Measurements from ENCODE around the gene PRR7. TPM values are rescaled to one million over a fixed set of nuclear protein-coding genes. Genes with fewer than 3 reads are reported as not detected.
"Not testable (repeated sequence)": the region's sequence is repeated elsewhere in the genome, so short reads cannot be mapped to it uniquely, and the experiment has no call there.

Gene PRR7
- total RNA-seq, 1 donor from 2014 or later, result 20.0 TPM

DNA sequence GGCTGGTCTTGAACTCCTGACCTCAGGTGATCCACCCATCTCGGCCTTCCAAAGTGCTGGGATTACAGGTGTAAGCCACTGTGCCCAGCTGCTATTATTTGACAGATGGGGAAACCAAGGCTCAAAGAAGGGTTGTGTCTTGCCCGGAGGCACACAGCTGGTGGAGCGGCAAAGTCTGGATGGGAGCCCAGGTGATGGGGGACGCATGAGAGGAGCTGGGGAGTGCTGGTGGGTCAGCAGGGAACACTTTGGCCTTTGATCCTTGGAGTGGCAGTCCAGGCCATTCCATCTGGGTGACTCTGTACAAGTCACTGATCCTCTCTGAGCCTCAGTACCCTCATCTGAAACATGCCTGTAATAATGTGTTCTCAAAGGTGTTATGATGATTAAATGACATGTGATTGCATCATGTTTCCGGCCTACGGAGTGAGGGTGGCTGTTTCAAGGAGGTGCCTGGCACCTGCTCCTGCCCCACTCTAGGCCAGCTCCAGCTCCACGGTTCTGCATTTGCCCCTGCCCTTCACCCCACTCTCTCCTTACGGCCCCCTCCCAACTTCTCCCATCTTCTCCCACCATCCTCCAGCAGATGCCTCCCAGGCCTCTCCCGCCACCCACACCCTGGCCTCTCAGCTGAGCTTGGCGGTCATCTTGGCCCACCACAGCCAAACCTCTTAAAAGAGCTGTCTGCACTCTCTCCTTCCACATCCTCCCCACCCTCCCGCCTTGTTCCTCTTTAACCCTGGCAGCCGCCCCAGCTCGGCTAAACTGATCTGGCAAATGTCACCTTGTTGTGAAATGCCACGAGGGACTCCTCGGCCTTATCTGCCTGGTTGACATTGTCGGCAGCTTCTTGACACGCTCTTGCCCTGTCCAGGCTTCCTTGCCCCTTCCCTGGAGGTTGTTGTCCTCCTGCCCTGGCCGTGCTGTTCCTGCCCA, 32.4 kb downstream of the PRR7 start:
- DNase-seq (ENCODE audit: extremely low read depth, low read depth, low spot score), result no peak

DNA sequence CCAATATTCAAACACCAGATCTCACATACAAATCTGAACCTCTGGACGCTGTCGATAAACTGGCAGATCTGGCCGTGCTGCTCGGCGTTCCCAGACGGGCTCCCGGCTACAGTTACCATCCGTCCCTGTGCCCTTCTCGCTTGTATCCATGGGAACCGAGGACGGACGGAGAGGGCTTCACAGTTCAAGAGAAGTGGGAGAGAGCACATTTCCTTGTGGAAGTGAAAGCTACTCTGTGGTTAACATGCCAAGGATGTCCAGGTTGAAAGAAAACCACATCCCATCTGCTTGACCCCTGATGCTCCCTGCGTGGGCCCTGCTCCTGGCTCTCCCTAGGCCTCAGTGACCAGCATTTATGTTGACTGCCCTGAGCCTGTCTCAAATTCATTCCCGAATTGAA, 33.2 kb downstream of the PRR7 start:
- DNase-seq (ENCODE audit: extremely low read depth, low read depth, low spot score), result no peak

DNA sequence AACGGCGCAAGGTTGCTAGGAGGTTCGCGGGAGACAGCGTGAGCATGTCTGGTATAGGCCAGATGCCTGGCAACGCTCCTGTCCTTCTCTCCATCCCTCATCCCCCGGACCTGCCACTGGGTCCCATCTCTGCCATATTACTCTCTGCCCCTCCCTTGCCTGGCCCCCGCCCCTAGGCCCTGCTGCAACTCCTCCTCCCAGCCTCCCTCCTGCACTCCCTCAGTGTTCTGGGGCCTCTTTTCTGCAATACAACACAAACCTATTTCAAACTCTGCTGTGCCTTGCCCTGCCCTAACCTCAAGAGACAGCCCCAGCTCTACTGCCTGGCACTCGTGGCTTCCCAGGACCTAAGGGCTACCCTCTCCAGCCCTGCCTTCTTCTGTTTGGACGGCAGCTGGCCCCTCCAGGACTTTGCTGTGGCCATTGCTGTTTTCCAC, 35.8 kb downstream of the PRR7 start:
- DNase-seq (ENCODE audit: extremely low read depth, low read depth, low spot score), result no peak

DNA sequence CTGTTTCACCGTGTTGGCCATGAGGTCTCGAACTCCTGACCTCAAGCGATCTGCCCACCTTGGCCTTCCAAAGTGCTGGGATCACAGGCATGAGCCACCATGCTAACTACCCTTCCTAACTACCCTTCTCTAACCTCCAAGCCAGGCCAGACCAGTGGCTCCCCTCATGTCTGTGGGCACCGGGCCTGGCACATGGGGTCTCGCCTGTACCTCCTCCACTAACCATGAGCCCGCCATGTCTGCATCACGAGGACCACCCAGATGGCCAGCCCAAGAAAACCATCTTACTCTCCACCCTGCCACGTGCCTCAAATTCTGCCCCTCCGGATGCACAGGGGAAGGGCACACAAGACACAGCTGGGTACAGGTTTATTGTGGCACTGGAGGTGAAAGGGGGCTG, 36.4 kb downstream of the PRR7 start:
- no peak for DNase-seq (ENCODE audit: extremely low read depth, low read depth, low spot score)

DNA sequence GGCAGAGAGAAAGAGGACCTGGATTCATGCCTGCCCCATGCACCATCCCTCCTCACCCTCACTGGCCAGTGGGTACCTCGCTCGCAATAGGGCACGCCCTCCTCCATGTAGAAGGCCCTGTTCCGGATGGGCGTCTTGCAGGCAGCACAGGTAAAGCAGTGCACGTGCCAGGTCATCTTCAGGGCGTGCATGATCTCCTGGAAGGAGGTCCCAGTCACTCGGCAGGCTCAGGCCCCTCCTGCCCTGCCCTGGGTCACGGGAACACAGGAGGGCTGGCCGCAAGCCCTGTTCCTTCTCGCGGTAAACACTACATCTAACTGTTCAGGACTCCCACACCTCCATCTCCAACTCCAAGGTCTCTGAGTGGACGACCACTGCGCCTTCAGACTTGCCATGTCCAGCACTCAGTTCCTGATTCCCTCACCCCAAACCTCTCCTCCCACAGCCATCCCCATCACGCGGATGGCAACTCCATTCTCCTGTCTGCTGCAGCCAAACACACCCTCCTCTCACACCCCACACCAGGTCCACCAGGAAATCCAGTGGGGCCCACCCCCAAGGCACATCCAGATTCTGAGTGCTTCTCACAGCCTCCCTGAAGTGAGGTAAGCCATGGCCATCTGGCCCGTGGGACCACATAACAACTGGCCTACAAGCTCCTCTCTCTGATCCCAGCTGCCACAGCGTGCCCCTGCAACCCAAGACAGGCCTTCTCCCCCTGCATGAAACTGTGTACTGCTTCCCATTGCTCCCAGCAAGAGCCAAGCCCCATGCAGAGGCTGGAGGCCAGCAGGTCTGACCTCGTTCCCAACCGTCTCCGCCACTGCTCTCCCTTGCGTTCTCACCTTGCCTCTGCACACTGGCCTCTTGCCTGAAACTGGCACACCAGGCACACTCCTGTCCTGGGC, 37.6 kb downstream of the PRR7 start:
- no peak for DNase-seq (ENCODE audit: extremely low read depth, low read depth, low spot score)

DNA sequence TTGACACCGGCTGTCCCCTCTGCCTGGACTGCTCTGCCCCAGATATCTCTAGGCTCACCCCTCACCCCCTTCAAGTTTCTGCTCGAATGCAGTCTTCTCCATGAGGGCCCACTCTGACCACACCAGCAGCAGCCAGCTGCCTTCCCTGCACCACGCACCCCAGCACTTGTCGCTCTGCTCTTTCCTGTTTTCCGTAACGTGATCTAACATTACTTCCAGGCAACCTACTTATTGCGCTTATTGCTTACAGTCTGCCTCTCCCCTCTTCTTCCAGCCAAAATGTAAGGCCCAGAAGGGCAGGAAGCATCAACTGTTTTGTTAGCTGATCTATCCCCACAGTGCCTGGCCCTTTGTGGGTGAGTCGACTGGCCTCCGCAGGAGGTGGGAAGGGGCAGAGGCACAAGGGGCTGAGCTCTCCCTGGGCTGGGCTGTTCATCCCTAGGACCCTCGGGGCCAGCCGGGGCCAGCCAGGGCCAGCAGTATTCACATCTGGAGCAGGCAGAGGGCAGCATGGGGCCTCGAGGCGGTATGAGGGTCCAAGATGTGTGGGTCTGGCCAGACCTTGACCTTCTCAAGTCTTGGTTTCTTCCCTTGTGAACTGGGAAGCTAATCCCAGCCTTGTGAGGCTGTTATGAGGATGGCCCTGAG, 38.4 kb downstream of the PRR7 start:
- DNase-seq (ENCODE audit: extremely low read depth, low read depth, low spot score), result no peak

DNA sequence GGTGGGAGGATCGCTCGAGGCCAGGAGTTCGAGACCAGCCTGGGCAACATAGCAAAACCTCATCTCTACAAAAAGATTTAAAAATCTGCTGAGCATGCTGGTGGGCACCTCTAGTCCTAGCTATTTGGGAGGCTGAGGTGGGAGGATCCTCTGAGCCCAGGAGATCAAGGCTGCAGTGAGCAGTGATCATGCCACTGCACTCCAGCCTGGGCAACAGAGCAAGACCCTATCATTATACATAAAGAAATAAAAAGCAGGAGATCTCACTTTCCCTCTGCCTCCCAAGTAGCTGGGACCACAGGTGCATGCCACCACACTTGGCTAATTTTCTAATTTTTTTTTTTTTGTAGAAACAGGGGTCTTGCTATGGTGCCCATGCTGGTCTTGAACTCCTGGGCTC, 39.1 kb downstream of the PRR7 start:
- not testable (repeated sequence) for DNase-seq (ENCODE audit: extremely low read depth, low read depth, low spot score)

DNA sequence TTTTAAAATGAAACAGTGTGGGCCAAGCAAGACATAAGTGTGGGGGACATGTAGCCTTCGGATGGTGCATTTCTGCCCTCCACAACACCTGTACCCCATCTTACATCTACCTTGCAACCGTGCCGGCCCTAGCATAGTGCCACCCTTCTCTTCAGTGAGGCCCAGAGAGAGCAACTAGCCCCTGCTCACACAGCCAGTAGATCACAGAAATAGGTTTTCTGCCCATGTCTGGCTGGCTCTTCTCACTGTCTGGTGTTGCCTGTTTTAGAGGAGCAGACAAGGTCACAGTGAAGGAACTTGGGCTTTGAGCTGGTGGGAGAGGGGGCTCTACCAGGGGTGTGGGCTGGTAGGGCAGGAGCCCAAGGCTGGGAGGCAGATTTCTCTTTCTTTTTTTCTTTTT, 39.6 kb downstream of the PRR7 start:
- no peak for DNase-seq (ENCODE audit: extremely low read depth, low read depth, low spot score)

DNA sequence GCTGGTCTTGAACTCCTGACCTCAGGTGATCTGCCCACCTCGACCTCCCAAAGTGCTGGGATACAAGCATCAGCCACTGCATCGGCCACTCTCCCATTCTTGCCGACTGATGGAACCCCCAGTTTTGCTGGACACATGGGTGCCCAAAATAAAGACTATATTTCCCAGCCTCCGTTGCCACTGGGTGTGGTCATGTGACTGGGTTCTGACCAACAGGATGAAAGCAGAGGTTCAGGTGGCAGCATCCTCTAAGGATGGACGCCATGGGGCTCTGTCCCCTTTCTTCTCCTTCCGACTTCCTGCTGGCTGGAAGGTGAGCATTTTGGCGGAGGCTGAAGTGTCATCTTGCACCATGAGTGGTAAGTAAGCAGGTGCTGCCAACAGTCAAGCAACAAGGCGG, 40.5 kb downstream of the PRR7 start:
- no peak for DNase-seq (ENCODE audit: extremely low read depth, low read depth, low spot score)

DNA sequence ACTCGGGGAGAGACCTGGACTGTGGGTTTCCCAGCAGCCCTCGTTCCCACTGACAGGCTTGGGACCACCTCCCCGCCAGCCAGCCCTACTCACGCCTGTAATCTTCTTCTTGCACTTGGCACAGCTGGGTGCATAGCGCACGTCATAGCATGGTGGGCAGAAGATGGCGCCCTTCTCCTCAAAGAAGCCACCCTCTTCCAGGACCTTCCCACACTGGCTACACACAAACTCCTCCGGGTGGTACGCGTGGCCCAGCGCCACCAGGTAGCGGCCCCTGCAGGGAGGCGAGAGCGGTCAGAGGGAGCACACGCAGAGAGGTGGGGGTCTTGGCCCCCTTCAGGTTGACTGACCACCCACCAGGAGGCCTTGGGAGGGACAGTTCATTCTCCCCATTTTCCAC, 41.4 kb downstream of the PRR7 start:
- DNase-seq (ENCODE audit: extremely low read depth, low read depth, low spot score), result no peak

DNA sequence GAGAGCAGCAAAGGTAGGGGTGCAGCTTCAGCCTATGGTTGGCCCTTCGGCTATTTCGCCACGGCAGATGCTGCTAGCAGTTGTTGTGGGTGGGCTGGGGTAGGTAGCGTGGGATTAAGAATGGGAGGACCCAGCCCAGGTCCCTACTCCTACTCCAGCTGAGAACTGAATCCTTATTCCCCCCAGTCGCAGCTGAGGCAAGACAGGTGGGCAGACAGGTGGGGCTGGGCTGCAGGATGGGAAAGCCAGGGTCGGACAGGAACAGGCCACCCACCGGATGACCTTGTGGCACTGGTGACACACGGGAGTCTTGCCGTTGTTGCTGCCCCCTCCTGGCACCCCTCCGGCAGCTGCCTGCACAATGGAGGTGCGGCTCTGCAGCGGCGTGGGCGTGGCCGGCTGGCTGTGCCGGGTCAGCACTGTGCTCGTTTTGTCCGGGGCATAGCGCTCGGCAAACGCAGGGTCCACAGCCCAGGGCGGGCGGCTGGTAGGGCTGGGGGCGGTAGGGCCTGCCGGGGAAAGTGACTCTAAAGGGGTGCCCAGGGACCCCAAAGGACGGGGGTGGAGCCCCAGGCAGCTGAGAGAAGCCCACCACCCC, 42.6 kb downstream of the PRR7 start:
- no peak for DNase-seq (ENCODE audit: extremely low read depth, low read depth, low spot score)

DNA sequence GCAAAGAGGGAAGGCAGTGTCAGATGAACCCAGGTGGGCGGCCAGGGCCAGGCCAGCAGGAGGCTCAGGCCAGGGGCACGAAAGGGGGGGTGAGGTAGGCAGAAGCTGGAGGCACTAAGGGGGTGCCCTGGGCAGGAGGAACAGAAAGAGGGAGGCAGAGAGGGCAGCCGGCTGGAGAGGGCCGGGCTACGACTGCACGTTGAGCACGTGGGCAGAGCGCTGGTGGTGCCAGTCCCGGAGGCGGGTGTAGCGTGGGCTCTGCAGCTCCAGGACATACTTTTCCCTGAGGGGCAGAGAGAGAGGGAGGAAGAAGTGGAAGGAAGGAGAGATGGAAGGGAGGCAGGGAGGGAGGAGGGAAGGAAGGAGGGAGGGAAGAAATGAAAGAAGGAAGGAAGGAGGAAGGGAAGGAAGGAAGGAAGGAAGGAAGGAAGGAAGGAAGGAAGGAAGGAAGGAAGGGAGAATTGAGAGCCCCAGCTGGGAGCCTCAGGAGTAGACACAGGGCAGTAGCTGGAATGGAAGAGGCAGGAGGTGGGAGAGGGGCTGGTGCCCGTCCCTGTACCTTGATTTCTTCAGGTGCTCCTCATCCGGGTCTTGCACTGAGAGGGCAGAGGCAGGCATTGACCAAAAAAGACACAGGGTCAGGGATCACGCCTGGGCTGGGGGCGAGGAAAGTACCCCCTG, 43.8 kb downstream of the PRR7 start:
- DNase-seq (ENCODE audit: extremely low read depth, low read depth, low spot score), result no peak

DNA sequence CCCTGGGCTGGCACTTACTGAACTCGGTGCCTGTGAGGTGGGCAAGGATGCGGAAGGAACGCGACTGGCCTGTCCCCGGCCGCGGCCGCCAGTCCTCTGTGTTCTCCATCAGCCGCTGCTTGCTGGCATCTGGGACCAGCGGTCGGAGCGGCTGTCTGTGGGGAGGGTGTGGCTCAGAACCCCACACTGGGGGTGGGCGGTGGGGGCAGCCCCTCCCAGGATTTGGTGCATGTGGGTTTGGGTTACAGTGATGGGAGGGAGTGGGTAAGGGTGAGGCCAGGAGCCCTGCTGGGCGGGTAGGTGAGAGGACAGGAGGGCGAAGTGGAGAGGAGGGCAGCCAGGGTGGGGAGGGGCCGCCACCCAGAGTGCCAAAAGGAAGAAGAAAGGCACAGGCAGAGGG, 44.4 kb downstream of the PRR7 start:
- no peak for DNase-seq (ENCODE audit: extremely low read depth, low read depth, low spot score)

DNA sequence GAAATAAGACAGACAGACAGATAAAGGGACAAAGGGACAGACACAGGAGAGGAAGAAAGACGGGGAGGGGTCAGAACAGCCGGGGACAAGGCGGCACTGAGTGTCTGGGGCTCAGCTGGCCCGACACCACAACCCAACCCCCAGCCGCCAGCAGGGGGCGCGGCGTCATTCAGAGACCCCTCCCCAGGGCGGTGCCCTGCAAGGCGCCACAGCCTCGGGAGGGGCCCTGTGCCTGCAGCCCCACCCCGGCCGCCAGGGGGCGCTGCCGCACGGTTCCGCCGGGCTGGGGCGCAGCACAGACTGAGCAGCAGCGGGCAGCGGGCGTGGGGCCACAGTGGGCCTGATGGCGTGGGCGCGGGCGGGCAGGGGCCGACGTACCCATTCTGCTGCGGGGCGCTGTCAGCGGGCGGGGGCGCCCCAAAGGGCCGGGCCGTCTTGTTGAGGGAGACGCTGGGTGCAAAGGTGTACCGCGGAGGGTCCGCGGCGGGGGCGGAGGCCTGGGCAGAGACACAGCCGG, 44.9 kb downstream of the PRR7 start:
- no peak for DNase-seq (ENCODE audit: extremely low read depth, low read depth, low spot score)

DNA sequence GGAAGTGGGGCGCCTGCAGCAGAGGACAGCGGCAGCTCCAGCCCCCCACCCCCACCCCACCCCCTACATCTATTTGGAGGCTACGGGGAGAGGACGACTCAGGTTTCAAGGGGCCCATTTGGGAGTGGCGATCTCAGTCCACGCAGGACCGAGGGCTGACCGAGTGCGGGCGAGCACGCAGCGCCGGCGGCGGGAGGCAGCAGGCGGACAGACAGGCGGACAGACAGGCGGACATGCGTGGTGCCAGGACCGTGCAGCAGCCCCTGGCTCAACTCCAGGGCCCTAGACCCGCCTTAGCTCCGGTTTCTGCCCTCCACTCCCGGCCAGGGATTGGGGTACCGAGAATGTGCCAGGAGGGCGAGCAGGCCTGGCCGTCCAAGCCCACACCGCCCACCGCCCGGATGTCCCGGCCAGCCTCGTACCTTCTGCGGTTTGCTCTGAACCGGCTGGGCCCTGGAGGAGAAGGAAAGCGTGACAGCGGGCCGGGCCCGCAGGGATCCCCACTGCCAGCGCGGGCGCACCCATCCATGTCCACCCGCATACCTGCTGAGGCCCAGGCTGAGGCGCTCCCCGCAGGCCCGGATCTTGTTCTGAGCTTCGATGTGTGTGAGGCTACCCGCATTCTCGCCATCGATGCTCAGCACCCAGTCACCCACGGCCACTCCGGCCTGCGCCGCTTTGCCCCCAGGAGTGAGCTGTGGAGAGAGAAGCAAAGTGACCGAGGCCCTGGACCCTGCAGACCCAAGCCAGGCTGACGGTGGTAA, 45.6 kb downstream of the PRR7 start:
- no peak for DNase-seq (ENCODE audit: extremely low read depth, low read depth, low spot score)

DNA sequence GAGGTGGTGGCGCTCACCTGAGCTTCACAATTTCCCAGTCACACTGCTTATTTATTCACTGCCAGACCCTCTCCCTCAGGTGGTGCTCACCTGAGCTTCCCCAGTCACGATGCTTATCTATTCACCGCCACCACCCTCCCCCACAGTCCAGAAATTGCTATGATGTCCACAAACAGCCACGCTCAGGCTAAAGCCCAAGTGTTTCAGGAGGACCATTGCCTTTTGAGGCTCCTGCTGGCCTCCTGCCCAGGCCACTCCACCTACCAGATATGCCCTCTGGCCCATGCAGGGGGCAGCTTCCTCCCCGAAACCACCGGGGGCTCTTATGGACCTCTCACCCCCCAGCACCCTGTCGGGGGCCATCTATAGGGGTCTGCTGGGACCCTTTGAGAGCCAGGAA, 46.2 kb downstream of the PRR7 start:
- no peak for DNase-seq (ENCODE audit: extremely low read depth, low read depth, low spot score)

DNA sequence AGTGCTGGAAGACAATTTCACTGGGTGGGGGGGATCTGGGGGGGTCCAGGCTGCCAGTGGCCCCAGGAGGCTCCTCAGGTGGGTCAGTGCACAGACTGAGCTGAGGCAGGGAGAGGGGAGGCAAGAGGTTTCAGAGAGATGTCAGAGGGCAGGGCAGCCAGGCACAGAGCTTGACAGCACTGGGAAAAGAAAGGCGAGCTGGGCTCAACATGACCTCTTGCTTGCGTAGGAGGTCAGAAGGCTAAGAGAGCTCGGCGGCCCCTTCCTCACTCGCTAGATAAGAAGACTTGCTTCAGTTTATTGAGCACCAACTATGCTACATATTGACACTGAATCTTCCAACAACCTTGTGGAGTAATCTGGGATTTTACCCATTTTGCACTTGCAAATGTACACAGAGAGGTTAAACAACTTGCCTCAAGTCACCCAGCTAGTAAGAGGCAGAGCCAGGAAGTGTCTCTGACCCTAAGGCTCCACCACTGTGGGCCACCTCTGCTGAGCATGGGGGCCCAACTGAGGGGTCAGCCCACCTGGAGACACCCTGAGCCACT, 47.3 kb downstream of the PRR7 start:
- DNase-seq (ENCODE audit: extremely low read depth, low read depth, low spot score), result no peak

DNA sequence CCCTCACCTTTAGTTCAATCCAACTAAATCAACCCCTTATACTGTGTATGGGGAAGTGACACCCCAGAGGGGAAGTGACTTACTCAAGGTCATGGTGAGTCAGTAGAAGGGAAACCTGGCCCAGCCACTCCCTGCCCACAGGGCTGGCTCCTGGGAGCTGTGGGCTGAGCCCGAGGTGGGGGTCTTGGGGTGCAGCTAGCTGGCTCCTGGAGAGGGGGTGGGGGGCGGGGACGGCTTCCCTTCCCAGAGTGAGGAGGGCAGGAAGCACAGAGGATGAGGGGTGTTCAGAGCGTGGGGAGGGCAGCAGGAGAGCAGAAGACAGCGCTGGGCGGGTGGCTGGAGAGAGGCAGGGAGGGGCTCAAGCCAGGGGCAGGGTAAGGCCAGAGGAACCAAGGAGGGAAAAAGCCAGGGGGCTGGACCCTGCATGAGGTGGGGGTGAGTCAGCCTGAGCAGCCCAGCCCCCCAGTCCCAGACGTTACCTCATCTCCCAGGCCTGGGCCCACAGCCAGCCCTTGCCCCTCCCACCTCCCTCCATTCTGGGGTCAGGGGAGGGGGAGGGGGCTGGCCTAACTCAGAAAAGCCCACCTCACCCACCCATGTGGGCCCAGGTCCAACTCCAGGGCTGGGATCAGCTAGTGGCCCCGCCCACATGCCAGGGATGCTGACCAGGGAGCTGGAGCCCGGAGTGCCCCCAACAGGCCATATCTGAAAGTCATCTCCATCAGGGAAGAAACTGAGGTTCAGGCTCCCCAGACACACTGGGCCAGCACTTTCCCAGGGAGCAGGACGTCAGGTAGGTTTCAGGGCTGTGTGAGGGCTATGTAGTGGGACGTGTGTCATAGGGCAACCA, 48.0 kb downstream of the PRR7 start:
- DNase-seq (ENCODE audit: extremely low read depth, low read depth, low spot score), result no peak
